HG03175 (cell line): ENCODE measurements around the gene NUBP2.

Experiments used
- ATAC-seq: cut with Tn5 transposase; IDR thresholded peaks from one replicate; pipeline ENCODE4 v1.9.1; 2021; ENCODE audit warnings: mild to moderate bottlenecking, moderate library complexity; ENCODE audit not compliant: unreplicated experiment

Gene NUBP2

DNA sequence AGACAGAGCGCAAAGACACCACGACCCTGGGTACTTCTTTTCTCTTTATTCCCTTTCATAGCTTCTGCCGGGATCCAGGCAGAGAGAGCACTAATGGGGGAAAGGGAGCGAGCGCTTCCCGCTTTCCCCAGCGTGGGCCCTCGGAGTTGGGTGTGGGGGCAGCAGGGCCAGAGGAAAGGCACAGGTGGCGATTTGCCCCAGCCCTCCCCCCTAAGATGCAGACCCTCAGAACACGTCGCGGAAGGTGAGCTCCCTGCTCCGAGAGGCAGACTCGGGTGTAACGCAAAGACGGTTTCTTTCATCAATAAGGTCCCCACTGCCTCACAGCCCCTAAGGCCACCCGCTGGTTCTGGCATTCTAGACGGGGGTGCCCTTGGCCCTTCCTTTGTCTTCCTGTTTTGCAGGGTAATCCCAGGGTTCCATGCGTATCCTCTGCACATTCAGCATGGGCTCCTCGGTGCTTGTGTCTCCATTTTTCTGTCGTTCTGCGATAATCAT, 10.8 kb upstream of the NUBP2 start:
- no peak for ATAC-seq

DNA sequence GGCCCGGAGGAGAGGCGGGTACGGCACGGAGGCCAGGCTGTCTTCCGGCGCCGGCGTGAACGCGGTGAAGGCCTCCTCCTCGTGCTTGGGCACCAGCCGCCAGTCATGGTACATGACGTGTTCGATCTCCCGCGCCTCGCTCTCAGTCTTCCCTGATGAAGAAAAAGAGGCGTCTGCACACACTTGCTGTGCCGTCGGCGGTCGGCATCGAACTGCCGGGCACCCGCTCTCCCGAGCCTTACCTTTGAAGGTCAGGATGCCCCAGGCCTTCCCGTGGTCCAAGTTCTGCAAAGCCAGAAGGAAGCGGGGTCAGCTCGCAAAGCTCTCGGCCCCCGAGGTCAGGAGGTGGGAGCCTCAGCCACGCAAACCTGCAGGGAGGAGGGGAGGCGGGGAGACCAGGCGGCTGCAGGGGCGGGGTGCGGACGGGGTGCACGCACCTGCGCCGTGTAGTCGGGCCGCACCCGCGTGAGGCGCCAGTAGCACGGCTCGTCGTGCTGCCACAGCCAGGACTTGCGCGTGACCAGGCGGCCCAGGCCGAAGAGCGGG, 10.3 kb upstream of the NUBP2 start, which contains the start of gene EME2:
Gene EME2, plus strand, starts transcription at position 449 of the 546 bp plus-strand sequence. CDS start 418 bp downstream, outside the sequence.
- no peak for ATAC-seq

GRCh38 chr16:1772908-1773702, 9.7 kb upstream of the NUBP2 start, which contains the start of gene MRPS34:
Gene MRPS34, minus strand, starts transcription at chr16:1773134. Its CDS starts 15 bp downstream, at chr16:1773119.
- ATAC-seq: peak; percentile 54

- ATAC-seq: no peak
Observed at GRCh38 chr16:1773703-1774447, 8.9 kb upstream of the NUBP2 start.

DNA sequence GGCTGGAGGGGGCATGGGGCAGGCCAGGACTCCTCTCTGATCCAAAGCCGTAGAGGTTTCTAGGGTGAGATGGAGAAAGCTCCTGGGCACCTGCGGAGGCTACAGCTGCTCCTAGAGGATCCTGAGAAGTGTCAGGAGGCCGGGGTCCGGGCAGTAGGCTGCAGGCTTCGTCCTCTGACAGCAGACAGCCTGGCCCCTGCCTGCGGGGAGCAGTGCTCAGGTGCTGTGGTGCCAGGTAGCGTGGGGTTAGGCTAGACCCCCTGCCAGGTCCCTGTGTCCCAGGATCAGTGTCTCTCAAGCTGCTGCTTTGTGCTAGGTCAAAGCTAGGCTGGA, 8.3 kb upstream of the NUBP2 start:
- no peak for ATAC-seq

GRCh38 chr16:1775006-1775845, 7.5 kb upstream of the NUBP2 start:
- no peak for ATAC-seq

DNA sequence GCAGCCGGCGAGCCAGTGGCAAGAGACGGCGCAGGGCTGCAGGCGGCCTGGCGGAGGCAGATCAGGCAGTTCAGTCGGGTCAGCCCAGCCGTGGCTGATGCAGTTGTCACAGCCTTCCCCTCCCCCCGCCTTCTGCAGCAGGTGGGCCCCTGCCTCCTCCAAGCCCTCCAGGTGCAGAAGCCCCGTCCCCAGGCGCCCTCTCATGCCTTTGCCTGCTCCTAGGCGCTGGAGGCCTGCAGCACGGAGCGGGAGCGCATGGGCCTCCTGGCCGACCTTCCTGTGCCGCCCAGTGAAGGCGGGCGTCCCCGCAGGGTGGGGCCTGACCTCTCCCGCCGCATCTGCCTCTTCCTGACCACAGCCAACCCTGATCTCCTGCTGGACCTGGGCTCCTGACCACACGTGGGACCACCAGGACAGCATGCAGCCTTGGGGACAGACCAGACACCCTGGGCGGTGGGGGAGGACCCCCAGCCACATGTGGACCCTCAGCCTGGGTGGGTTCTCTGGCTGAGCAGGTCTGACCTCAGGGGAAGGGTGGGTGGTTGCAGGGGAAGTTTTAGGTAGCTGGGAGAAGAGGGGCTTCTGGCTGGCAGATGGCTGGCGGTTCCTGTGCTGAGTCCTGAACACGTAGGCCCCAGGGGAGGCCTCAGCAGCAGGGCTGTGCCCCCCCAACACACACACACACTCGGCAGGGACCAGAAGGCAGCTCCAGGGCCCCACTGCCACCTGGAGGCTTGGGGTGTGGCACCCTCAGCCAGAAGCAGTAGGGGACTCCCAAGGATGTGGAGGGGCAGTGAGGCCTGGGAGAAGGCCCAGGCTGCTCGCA, 6.7 kb upstream of the NUBP2 start:
- no peak for ATAC-seq

DNA sequence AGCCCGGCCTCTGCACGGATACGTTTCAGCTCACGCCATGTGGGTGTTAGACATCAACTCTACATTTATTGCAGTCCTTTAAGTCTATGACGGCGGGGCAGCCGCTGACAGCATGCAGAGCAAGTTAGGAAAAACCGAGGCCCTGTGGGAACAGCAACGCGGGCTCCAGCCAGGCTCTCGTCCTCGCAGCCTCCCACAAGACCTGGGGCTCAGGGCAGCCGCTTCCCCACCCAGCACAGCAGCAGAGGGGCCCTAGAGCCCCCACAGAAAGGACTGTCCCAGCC, 6.1 kb upstream of the NUBP2 start:
- no peak for ATAC-seq

DNA sequence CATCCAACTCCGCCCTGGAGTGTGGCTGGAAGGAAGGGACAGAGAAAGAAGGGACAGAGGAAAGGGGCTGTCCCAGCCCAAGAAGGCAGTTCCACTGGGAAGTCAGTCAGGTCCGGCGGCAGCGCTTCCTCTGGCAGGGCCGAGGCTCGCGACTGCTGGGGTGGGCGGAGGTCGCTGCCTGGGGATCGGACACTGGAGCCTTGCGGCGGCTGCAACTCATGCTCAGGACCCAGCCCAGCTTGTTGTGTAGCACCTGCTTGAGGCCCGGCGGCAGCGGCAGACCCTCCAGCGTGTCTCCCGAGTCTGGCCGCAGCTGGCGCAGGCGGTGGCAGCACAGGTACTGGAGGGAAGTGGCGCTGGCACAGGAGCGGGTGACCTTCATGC, 5.8 kb upstream of the NUBP2 start:
- ATAC-seq: no peak

- ATAC-seq: no peak
Observed at GRCh38 chr16:1777375-1778199, 5.2 kb upstream of the NUBP2 start.

- no peak for ATAC-seq
Observed at GRCh38 chr16:1778200-1779179, 4.3 kb upstream of the NUBP2 start.

GRCh38 chr16:1779234-1779701, 3.5 kb upstream of the NUBP2 start:
- no peak for ATAC-seq

DNA sequence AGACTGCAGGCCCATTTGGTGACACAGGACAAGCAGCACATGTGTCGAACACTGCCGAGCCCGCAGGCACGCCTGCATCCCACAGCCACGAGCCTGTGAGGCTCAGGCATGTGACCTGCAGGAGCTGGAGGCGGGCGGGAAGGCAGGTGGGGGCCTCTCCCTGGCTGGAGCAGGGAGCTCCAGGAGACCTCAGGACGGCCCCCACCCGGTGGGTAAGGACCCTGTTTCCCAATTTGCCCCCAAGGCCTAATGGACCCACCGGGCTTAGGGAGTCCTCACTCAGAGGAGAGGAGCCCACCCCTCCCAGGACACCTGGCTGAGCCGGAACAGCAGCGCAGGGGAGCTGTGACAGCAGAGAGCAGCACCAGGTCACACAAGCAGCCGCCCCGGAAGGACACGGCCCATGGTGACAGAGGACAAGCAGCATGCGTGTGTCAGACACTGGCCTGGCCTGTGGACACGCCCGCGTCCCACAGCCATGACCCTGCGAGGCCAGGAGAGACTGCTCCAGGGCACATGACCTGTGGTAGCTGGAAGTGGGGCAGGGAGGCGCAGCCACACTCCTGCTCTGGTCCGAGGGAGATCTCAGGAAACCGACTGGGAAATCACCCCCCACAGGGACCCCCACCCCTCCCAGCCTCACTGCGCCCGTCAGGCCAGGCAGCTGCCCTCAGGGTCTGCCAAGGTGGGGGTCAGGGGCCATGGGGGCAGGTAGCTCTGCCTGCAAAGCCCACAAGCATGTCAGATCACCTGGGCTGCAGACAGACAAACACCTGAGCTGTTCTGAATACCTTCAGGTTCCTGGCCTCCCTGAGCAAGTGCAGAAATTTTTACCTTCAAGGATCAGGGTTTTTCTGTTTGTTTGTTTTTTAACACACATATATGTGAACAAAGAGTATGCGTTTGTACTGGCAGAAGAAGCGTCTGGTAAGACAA, 2.8 kb upstream of the NUBP2 start:
- ATAC-seq: no peak

DNA sequence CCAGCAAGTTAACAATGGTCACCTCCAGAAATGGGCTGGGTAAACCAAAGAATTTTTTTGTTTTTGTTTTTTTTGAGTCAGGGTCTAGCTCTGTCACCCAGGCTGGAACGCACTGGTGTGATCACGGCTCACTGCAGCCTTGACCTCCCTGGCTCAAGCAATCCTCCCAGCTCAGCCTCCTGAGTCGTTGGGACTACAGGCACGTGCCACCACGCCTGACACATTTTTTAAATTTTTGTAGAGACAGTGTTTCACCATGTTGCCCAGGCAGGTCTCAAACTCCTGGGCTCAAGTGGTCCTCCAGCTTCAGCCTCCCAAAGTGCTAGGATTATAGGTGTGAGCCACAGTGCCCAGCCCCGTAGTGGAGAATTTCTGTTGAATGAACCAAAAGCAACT, 2.1 kb upstream of the NUBP2 start:
- no peak for ATAC-seq

DNA sequence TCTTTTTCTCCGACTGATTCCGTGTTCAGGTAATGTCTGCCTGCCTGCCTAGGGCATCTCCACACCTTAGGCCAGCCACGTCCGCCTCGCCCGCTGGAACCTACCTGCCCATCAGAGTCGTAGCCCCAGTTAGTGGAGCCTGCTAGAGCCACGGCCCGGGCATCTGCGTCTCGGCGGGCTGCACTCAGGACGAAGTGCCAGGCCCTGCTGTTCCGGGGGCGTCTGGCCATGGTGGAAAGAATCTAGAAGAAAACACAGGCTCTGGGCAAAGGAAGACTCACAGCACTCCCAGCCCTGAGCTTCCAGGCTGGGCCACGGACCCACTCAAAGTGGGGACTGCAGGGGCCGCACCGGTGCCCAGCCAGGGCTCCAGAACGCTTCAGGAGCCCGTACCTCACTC, 1.5 kb upstream of the NUBP2 start:
- ATAC-seq: no peak

DNA sequence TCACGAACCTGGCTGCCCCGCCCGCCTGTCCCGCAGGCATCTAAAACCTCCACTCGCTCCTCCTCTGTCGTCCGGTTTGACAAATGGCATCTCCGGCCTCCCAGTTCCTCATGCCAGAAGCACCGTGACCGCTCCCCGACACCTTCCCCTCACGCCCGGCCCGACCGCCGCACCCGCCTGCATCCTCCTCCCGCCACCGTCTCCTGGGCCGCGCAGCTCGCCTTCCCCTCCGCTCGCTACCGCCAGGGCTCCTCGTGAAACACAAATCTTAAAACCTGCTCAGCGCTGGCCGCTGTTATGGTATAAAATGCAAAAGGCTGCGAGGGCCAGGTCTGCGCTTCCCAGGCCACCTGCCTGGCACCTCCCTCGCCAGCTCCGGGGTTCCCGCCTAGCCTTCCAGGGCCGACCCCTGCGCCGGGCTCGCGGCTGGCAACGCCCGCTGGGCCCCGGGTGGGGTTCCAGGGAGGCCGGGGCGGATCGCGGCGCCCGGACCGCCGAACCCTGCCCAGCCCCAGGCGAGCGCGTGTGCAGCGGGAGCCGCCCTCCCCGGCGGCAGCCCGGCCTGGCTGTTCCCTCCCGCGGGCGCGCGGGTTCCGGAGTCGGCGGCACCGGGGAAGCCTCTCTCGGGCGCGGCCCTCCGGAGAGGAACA, 877 bp upstream of the NUBP2 start:
- ATAC-seq: no peak
